ENCODE measurements around the gene KRTAP1-5. TPM values are rescaled to one million over a fixed set of nuclear protein-coding genes. Genes with fewer than 3 reads are reported as not detected.

Gene KRTAP1-5
- total RNA-seq, 1 experiment from 2014 or later = not detected

DNA sequence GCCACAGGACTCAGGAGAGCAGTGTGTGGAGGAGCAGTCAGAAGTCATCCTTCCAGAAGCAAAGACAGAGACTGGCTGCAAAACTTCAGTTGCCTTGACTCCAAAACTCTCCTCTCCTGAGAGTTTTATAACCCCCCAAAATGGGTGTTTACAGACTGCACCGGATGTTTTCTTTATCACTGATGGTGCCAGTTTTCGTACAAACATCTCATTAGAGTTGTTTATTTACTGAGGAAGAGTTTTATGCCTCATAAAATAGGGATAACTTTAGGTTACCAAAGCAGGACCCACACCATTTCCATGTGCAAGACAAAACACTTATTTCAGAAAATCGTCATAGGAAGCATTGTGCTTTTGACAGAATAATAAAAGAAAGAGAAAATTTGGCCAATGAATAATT, 42.8 kb downstream of the KRTAP1-5 start, which contains the start of gene KRT40:
Gene KRT40 (minus strand): TSS at position 101 of the 400 bp plus-strand sequence. CDS start 53 bp downstream, at position 48.
- DNase-seq (ENCODE audit: low read depth, low spot score) = no peak

DNA sequence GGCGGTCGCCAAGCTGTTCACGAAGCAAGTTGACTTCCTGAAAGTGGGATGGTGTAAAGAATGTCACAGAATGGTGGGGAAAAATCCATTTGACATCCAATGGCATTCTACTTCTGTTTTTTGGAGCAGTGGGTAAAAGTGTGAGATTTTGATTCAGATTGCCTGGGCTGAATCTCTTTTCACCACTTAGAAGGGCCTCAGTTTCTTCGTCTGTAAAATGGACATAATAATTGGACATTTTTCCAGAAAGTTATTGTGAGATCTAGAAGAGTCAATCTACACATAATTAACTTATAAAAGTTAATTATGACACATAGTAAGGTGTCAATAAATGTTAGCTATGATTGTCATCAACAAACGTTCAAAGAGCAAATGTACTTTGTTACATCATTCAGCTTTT, 45.9 kb downstream of the KRTAP1-5 start:
- DNase-seq (ENCODE audit: low read depth, low spot score) = no peak
- in situ Hi-C loops (cut with HindIII; ENCODE audit: low pct_unique_long_range_greater_than_20kb, low sequenced_read_pairs) = no loop called here

More for the DNA sequence above, 42.8 kb downstream of the KRTAP1-5 start, which contains the start of gene KRT40:
- in situ Hi-C loops (cut with HindIII; ENCODE audit: low pct_unique_long_range_greater_than_20kb, low sequenced_read_pairs) = no loop called here

DNA sequence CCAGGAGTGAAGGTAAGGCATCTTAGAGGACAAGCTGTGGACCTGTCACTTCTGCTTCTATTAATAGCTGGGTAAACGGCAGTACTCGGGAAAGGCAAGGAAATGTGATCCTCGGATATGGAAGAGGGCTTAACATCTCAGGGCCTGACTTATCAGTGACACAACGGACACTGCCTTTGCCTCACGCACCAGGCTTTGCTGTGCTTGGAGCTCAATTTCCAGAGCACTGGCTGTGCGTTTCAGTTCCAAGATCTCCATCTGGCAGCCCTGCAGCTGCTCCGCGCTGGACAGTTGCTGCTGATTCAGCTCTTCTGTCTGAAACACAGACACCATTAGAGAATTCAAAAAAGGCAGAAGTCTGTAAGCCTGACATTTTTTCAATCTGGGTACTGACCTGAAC, 46.4 kb downstream of the KRTAP1-5 start:
- no peak for DNase-seq (ENCODE audit: low read depth, low spot score)
- in situ Hi-C loops (cut with HindIII; ENCODE audit: low pct_unique_long_range_greater_than_20kb, low sequenced_read_pairs) = no loop called here

DNA sequence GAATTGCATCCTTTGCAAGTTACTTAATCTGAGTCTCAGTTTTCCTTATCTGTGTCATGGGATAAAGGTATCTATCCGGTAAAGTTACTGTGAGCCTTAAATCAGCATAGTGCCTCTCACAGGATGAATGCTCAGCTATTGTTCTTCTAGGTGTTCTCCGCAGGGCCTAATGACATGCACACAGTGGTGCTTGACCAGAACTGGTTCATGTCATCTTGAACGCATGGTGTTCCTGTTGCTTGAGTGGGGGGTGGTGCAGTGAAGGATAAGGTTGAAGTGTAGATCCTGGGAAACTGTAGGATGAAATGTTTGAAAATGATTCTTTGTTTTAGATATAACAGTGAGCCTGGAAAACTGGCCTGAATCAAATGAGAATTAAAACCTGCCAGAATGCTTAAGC, 46.9 kb downstream of the KRTAP1-5 start:
- no peak for DNase-seq (ENCODE audit: low read depth, low spot score)
- in situ Hi-C loops (cut with HindIII; ENCODE audit: low pct_unique_long_range_greater_than_20kb, low sequenced_read_pairs) = no loop called here

DNA sequence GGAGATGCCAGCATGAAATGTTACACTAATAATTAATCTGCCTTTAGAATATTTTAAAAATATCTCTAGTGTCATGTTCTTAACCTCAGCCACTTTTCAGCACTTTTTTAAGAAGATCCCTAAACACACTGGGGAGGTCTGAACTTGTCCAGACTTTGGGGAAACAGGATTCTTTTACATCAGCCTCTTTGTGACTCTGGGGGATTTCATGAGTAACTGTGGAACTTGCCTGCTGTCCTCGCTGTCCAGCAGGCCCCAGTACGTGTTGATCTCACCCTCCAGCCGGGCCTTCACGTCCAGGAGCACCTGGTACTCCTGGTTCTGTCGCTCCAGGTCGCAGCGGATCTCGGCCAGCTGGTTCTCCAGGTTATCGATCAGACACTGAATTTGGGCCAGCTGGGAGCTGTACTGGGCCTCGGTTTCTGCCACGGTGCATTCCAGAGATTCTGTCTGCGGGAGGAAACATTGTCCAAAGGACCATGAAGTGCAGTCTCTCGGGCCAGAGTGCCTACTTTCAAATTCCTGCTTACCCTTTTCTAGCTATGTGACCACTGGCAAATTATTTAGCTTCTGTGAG, 48.3 kb downstream of the KRTAP1-5 start:
- in situ Hi-C loops (cut with HindIII; ENCODE audit: low pct_unique_long_range_greater_than_20kb, low sequenced_read_pairs) = no loop called here
- DNase-seq (ENCODE audit: low read depth, low spot score) = no peak

Small RNAs within 50 kb of the gene (small RNA-seq; reads per million reads assigned to genes)
- gene KRTAP3-4P = 0 reads per million in 2 experiments

Other genes starting within 250 kb of the KRTAP1-5 start
- 5.9 and 6.9 TPM in 2 replicates for gene KRT27, start 244.7 kb downstream of the KRTAP1-5 start, total RNA-seq (2014; rRNA removed; shearing (Covaris generic))
- gene KRT28, start 227.2 kb downstream of the KRTAP1-5 start, total RNA-seq (2014; rRNA removed; shearing (Covaris generic)) = not detected in 2 replicates
- gene KRT10, start 204.6 kb downstream of the KRTAP1-5 start, total RNA-seq (2014; rRNA removed; shearing (Covaris generic)) = 8.1 and 15.9 TPM in 2 replicates
- 0.59 and 0.82 TPM in 2 replicates for gene KRT12, start 160.0 kb downstream of the KRTAP1-5 start, total RNA-seq (2014; rRNA removed; shearing (Covaris generic))
- not detected in 2 replicates for gene KRT20, start 142.0 kb downstream of the KRTAP1-5 start, total RNA-seq (2014; rRNA removed; shearing (Covaris generic))
- not detected in 2 replicates for gene KRT23, start 89.6 kb downstream of the KRTAP1-5 start, total RNA-seq (2014; rRNA removed; shearing (Covaris generic))
- gene KRT39, start 60.3 kb downstream of the KRTAP1-5 start, total RNA-seq (2014; rRNA removed; shearing (Covaris generic)) = not detected in 2 replicates
- not detected in 2 replicates for gene KRT40, start 42.9 kb downstream of the KRTAP1-5 start, total RNA-seq (2014; rRNA removed; shearing (Covaris generic))
- gene KRTAP3-3, start 33.0 kb downstream of the KRTAP1-5 start, total RNA-seq (2014; rRNA removed; shearing (Covaris generic)) = not detected in 2 replicates
- not detected in 2 replicates for gene KRTAP3-2, start 27.3 kb downstream of the KRTAP1-5 start, total RNA-seq (2014; rRNA removed; shearing (Covaris generic))
- gene KRTAP3-1, start 18.1 kb downstream of the KRTAP1-5 start, total RNA-seq (2014; rRNA removed; shearing (Covaris generic)) = not detected in 2 replicates
- gene KRTAP1-4, start 3.0 kb upstream of the KRTAP1-5 start, total RNA-seq (2014; rRNA removed; shearing (Covaris generic)) = not detected in 2 replicates
- not detected in 2 replicates for gene KRTAP1-3, start 7.7 kb upstream of the KRTAP1-5 start, total RNA-seq (2014; rRNA removed; shearing (Covaris generic))
- not detected in 2 replicates for gene KRTAP1-1, start 14.2 kb upstream of the KRTAP1-5 start, total RNA-seq (2014; rRNA removed; shearing (Covaris generic))
- not detected in 2 replicates for gene KRTAP2-1, start 20.1 kb upstream of the KRTAP1-5 start, total RNA-seq (2014; rRNA removed; shearing (Covaris generic))
- gene KRTAP2-2, start 28.0 kb upstream of the KRTAP1-5 start, total RNA-seq (2014; rRNA removed; shearing (Covaris generic)) = not detected in 2 replicates
- gene KRTAP2-3, start 32.9 kb upstream of the KRTAP1-5 start, total RNA-seq (2014; rRNA removed; shearing (Covaris generic)) = not detected in 2 replicates
- not detected in 2 replicates for gene KRTAP2-4, start 38.7 kb upstream of the KRTAP1-5 start, total RNA-seq (2014; rRNA removed; shearing (Covaris generic))
- not detected in 2 replicates for gene KRTAP4-7, start 56.9 kb upstream of the KRTAP1-5 start, total RNA-seq (2014; rRNA removed; shearing (Covaris generic))
- not detected in 2 replicates for gene KRTAP4-8, start 70.9 kb upstream of the KRTAP1-5 start, total RNA-seq (2014; rRNA removed; shearing (Covaris generic))
- gene KRTAP4-16, start 75.0 kb upstream of the KRTAP1-5 start, total RNA-seq (2014; rRNA removed; shearing (Covaris generic)) = not detected in 2 replicates
- gene KRTAP4-9, start 78.2 kb upstream of the KRTAP1-5 start, total RNA-seq (2014; rRNA removed; shearing (Covaris generic)) = not detected in 2 replicates
- not detected in 2 replicates for gene KRTAP4-11, start 91.2 kb upstream of the KRTAP1-5 start, total RNA-seq (2014; rRNA removed; shearing (Covaris generic))
- gene KRTAP4-12, start 97.0 kb upstream of the KRTAP1-5 start, total RNA-seq (2014; rRNA removed; shearing (Covaris generic)) = not detected in 2 replicates
- not detected in 2 replicates for gene KRTAP4-6, start 113.3 kb upstream of the KRTAP1-5 start, total RNA-seq (2014; rRNA removed; shearing (Covaris generic))
- not detected in 2 replicates for gene KRTAP4-5, start 122.6 kb upstream of the KRTAP1-5 start, total RNA-seq (2014; rRNA removed; shearing (Covaris generic))
- gene KRTAP4-4, start 133.5 kb upstream of the KRTAP1-5 start, total RNA-seq (2014; rRNA removed; shearing (Covaris generic)) = not detected in 2 replicates
- not detected in 2 replicates for gene KRTAP4-3, start 141.0 kb upstream of the KRTAP1-5 start, total RNA-seq (2014; rRNA removed; shearing (Covaris generic))
- not detected in 2 replicates for gene KRTAP4-2, start 151.0 kb upstream of the KRTAP1-5 start, total RNA-seq (2014; rRNA removed; shearing (Covaris generic))
- not detected in 2 replicates for gene KRTAP4-1, start 157.7 kb upstream of the KRTAP1-5 start, total RNA-seq (2014; rRNA removed; shearing (Covaris generic))
- gene KRTAP9-1, start 162.7 kb upstream of the KRTAP1-5 start, total RNA-seq (2014; rRNA removed; shearing (Covaris generic)) = not detected in 2 replicates
- not detected in 2 replicates for gene KRTAP9-2, start 199.4 kb upstream of the KRTAP1-5 start, total RNA-seq (2014; rRNA removed; shearing (Covaris generic))
- gene KRTAP9-3, start 205.2 kb upstream of the KRTAP1-5 start, total RNA-seq (2014; rRNA removed; shearing (Covaris generic)) = not detected in 2 replicates
- gene KRTAP9-8, start 210.8 kb upstream of the KRTAP1-5 start, total RNA-seq (2014; rRNA removed; shearing (Covaris generic)) = not detected in 2 replicates
- gene KRTAP9-4, start 222.5 kb upstream of the KRTAP1-5 start, total RNA-seq (2014; rRNA removed; shearing (Covaris generic)) = not detected in 2 replicates
- not detected in 2 replicates for gene KRTAP9-9, start 228.2 kb upstream of the KRTAP1-5 start, total RNA-seq (2014; rRNA removed; shearing (Covaris generic))
- not detected in 2 replicates for gene KRTAP9-6, start 238.2 kb upstream of the KRTAP1-5 start, total RNA-seq (2014; rRNA removed; shearing (Covaris generic))
- gene KRTAP9-7, start 248.5 kb upstream of the KRTAP1-5 start, total RNA-seq (2014; rRNA removed; shearing (Covaris generic)) = not detected in 2 replicates

All from SK-MEL-5 (cell line).